Nasal cavity respiratory epithelium epithelial cell of viscerocranial mucosa (primary cell): ENCODE results near the gene XRCC4. TPM values are rescaled to one million over a fixed set of nuclear protein-coding genes. Genes with fewer than 3 reads are reported as not detected.

Experiments
- total RNA-seq: library from RNA; depleted of rRNA; stranded (reverse); fragments of >200 nt; gene quantifications from 2 replicates; pipeline ENCODE4 v1.2.3, GENCODE V29; 2014

XRCC4 gene
- 10.3 and 11.1 TPM in 2 replicates for total RNA-seq

GRCh38 chr5:83076742-83077661 is at the start of gene XRCC4, which contains the start of gene TMEM167A:
Gene XRCC4, plus strand, starts transcription at chr5:83077547. Its CDS starts 27,373 bp downstream, at chr5:83104920.
Gene TMEM167A, minus strand, starts transcription at chr5:83077394. Its CDS starts 71 bp downstream, at chr5:83077323.

Other genes with a start within 250 kb of the XRCC4 start
- 49.6 and 63.8 TPM in 2 replicates for gene TMEM167A, start 153 bp upstream of the XRCC4 start, total RNA-seq